IMR-90 (cell line): ENCODE data around the gene ACTRT2. TPM values are rescaled to one million over a fixed set of nuclear protein-coding genes. Genes with fewer than 3 reads are reported as not detected.

Source experiments
- ATAC-seq: fragments of 200-7000 bp; cut with Tn5 transposase; 2 replicates; pipeline ENCODE4 v1.9.1; 2020; ENCODE audit warnings: low read depth, mild to moderate bottlenecking, moderate library complexity
- BruUV-seq: library from RNA; stranded (reverse); fragments of 400-500 nt; replicated peaks from 2 replicates; lab custom pipeline; 2021; lab: Mats Ljungman, UMichigan
- CTCF ChIA-PET: fragments of 300-600 bp; formaldehyde crosslinking; extraction: SDS; loops from one replicate; lab custom pipeline; 2021; ENCODE audit warnings: antibody characterized with exemption; lab: Yijun Ruan, JAX
- POLR2A ChIA-PET: fragments of 300-600 bp; sonication (Branson Sonifier 250); formaldehyde crosslinking; loops from one replicate; lab custom pipeline; 2022; ENCODE audit warnings: antibody characterized with exemption; ENCODE audit not compliant: unreplicated experiment; lab: Charles Lee
- DNase-seq: peaks from one replicate; pipeline ENCODE4 v3.0.0; 2013
- H2AFZ ChIP-seq: replicated peaks from 2 replicates; pipeline ENCODE3; 2013; ENCODE audit warnings: low read length, mild to moderate bottlenecking; ENCODE audit not compliant: poor library complexity
- H2AK5ac ChIP-seq: 2 replicates; pipeline ENCODE4 v1.6.1; 2013; ENCODE audit warnings: low read depth, low read length, inconsistent platforms
- H2AK9ac ChIP-seq: replicated peaks from 2 replicates; pipeline ENCODE3; 2013; ENCODE audit warnings: mild to moderate bottlenecking, low read depth, low read length, moderate library complexity; ENCODE audit not compliant: poor library complexity
- H2BK120ac ChIP-seq: 2 replicates; pipeline ENCODE4 v1.6.1; 2013; ENCODE audit warnings: low read depth, low read length, inconsistent platforms
- H2BK15ac ChIP-seq: 3 replicates; pipeline ENCODE4 v1.6.1; 2013; ENCODE audit warnings: low read depth, low read length, inconsistent platforms
- H2BK20ac ChIP-seq: 2 replicates; pipeline ENCODE4 v1.6.1; 2013; ENCODE audit warnings: low read depth, mild to moderate bottlenecking, inconsistent platforms, low read length, moderate library complexity
- H2BK5ac ChIP-seq: 2 replicates; pipeline ENCODE4 v1.6.1; 2013; ENCODE audit warnings: mild to moderate bottlenecking, low read depth, low read length, inconsistent platforms; ENCODE audit not compliant: poor library complexity, severe bottlenecking
- H3K14ac ChIP-seq: replicated peaks from 2 replicates; pipeline ENCODE4 v1.6.1; 2013; ENCODE audit warnings: low read depth, low read length, inconsistent platforms
- H3K18ac ChIP-seq: 2 replicates; pipeline ENCODE4 v1.6.1; 2013; ENCODE audit warnings: low read depth, low read length, control low read depth
- H3K23ac ChIP-seq: 2 replicates; pipeline ENCODE4 v1.6.1; 2013; ENCODE audit warnings: low read depth, low read length, inconsistent platforms
- H3K27ac ChIP-seq: 2 replicates; pipeline ENCODE4 v1.5.1; 2013; ENCODE audit warnings: mild to moderate bottlenecking, control low read depth, low read length; ENCODE audit not compliant: insufficient read depth
- H3K27me3 ChIP-seq: 2 replicates; pipeline ENCODE4 v1.6.1; 2013; ENCODE audit warnings: low read length; ENCODE audit not compliant: control insufficient read depth, insufficient read depth
- H3K36me3 ChIP-seq: 2 replicates; pipeline ENCODE4 v1.6.1; 2013; ENCODE audit warnings: low read length, mixed read lengths; ENCODE audit not compliant: control insufficient read depth, insufficient read depth
- H3K4ac ChIP-seq: 2 replicates; pipeline ENCODE4 v1.6.1; 2013; ENCODE audit warnings: low read depth, low read length, inconsistent platforms
- H3K4me1 ChIP-seq: 2 replicates; pipeline ENCODE4 v1.6.1; 2013; ENCODE audit warnings: low read length, mixed read lengths; ENCODE audit not compliant: control insufficient read depth, insufficient read depth
- H3K4me2 ChIP-seq: 2 replicates; pipeline ENCODE4 v1.6.1; 2013; ENCODE audit warnings: low read depth, mild to moderate bottlenecking, control low read depth, low read length, moderate library complexity
- H3K4me3 ChIP-seq: 2 replicates; pipeline ENCODE4 v1.5.1; 2013; ENCODE audit warnings: low read depth, mild to moderate bottlenecking, control low read depth, low read length, moderate library complexity; ENCODE audit not compliant: insufficient read depth
- H3K56ac ChIP-seq: 2 replicates; pipeline ENCODE4 v1.6.1; 2013; ENCODE audit warnings: low read length, inconsistent platforms; ENCODE audit not compliant: insufficient read depth; ENCODE audit errors: extremely low read depth
- H3K79me1 ChIP-seq, 2 experiments: 2 replicates each; pipeline ENCODE4 v1.6.1; 2013; ENCODE audit warnings: low read length in 2 of 2, inconsistent platforms in 1 of 2, low read depth in 1 of 2
- H3K9ac ChIP-seq: 2 replicates; pipeline ENCODE4 v1.6.1; 2013; ENCODE audit warnings: low read depth, low read length, control low read depth
- H3K9me1 ChIP-seq: 2 replicates; pipeline ENCODE4 v1.6.1; 2013; ENCODE audit warnings: low read length, inconsistent platforms; ENCODE audit not compliant: insufficient read depth
- H3K9me3 ChIP-seq: 2 replicates; pipeline ENCODE4 v1.6.1; 2013; ENCODE audit warnings: low read length; ENCODE audit not compliant: control insufficient read depth, insufficient read depth
- H4K20me1 ChIP-seq: 2 replicates; pipeline ENCODE4 v1.6.1; 2013; ENCODE audit warnings: low read length, inconsistent platforms; ENCODE audit not compliant: insufficient read depth
- H4K5ac ChIP-seq: 2 replicates; pipeline ENCODE4 v1.6.1; 2013; ENCODE audit warnings: mild to moderate bottlenecking, low read depth, low read length, control low read depth
- H4K8ac ChIP-seq, 2 experiments: 2 replicates each; pipeline ENCODE4 v1.6.1; 2013; ENCODE audit warnings: low read depth in 2 of 2, low read length in 2 of 2, control low read depth in 1 of 2, inconsistent platforms in 1 of 2
- H4K91ac ChIP-seq: 2 replicates; pipeline ENCODE4 v1.6.1; 2013; ENCODE audit warnings: low read depth, low read length, inconsistent platforms; ENCODE audit not compliant: insufficient read depth
- BHLHE40 ChIP-seq: fragments of 150-350 bp; IDR thresholded peaks from 2 replicates; pipeline ENCODE4 v1.6.1; 2016; ENCODE audit warnings: mild to moderate bottlenecking, low read depth, low read length
- CEBPB ChIP-seq: IDR thresholded peaks from 2 replicates; pipeline ENCODE4 v1.6.1; 2012; ENCODE audit warnings: low read depth, low read length, improper control_type of control experiment
- CHD1 ChIP-seq: IDR thresholded peaks from 2 replicates; pipeline ENCODE4 v1.6.1; 2012; ENCODE audit warnings: low read depth, low read length, improper control_type of control experiment
- FOS ChIP-seq: fragments of 150-350 bp; IDR thresholded peaks from 2 replicates; pipeline ENCODE4 v1.6.1; 2016; ENCODE audit warnings: low read depth, low read length
- MAFK ChIP-seq: IDR thresholded peaks from 2 replicates; pipeline ENCODE4 v1.6.1; 2012; ENCODE audit warnings: low read depth, low read length, improper control_type of control experiment
- MAZ ChIP-seq: IDR thresholded peaks from 2 replicates; pipeline ENCODE4 v1.6.1; 2012; ENCODE audit warnings: low read depth, mild to moderate bottlenecking, low read length, improper control_type of control experiment, moderate library complexity, borderline replicate concordance
- MXI1 ChIP-seq: IDR thresholded peaks from 2 replicates; pipeline ENCODE4 v1.6.1; 2012; ENCODE audit warnings: low read depth, mild to moderate bottlenecking, low read length, moderate library complexity, borderline replicate concordance
- NFE2L2 ChIP-seq: fragments of 150-350 bp; IDR thresholded peaks from 2 replicates; pipeline ENCODE4 v1.6.1; 2016; ENCODE audit warnings: low read depth, mild to moderate bottlenecking, low read length
- POLR2A ChIP-seq: IDR thresholded peaks from 2 replicates; pipeline ENCODE4 v1.6.1; 2012; ENCODE audit warnings: mild to moderate bottlenecking, low read depth, low read length
- RAD21 ChIP-seq: IDR thresholded peaks from 2 replicates; pipeline ENCODE4 v1.6.1; 2012; ENCODE audit warnings: low read length, improper control_type of control experiment
- RCOR1 ChIP-seq: IDR thresholded peaks from 2 replicates; pipeline ENCODE4 v1.6.1; 2012; ENCODE audit warnings: mild to moderate bottlenecking, low read length, improper control_type of control experiment; ENCODE audit not compliant: insufficient replicate concordance
- RFX5 ChIP-seq: IDR thresholded peaks from 2 replicates; pipeline ENCODE4 v1.8.0; 2012; ENCODE audit warnings: low read depth, mild to moderate bottlenecking, low read length, moderate library complexity
- SMC3 ChIP-seq: fragments of 150-350 bp; IDR thresholded peaks from 2 replicates; pipeline ENCODE4 v1.6.1; 2016; ENCODE audit warnings: low read depth, mild to moderate bottlenecking, antibody characterized with exemption, low read length, moderate library complexity
- WGBS, 2 experiments: methylation state at CpG; one replicate each; pipeline versions ENCODE4 v1.1.5 to v1.1.7; 2013; ENCODE audit warnings: missing lambda C conversion rate in 2 of 2; ENCODE audit not compliant: insufficient read length in 1 of 2; ENCODE audit errors: extremely low coverage in 2 of 2; 5-methylcytosine and 5-hydroxymethylcytosine counted together
- dilution Hi-C: fragments of 300-500 bp; cut with HindIII; formaldehyde crosslinking; loops from one replicate; pipeline ENCODE4 v1.14.3; 2018; ENCODE audit warnings: low sequenced_read_pairs; ENCODE audit not compliant: unreplicated experiment
- in situ Hi-C: fragments of 300-500 bp; cut with MboI; formaldehyde crosslinking; loops from 3 replicates; pipeline ENCODE4 v1.14.3; 2019; ENCODE audit warnings: low sequenced_read_pairs, inconsistent platforms, mixed read lengths
- intact Hi-C: fragments of 100-400 bp; cut with micrococcal nuclease; formaldehyde crosslinking; loops from 2 replicates; pipeline ENCODE4 v1.10.0; 2022
- polyA plus RNA-seq, 3 experiments: library from polyadenylated mRNA; depleted of rRNA; stranded (reverse); fragments of >200 nt; gene quantifications; 2 replicates each; pipeline ENCODE4 v1.2.3, GENCODE V29; 2012; ENCODE audit warnings: low replicate concordance in 1 of 3
- total RNA-seq: library from RNA; depleted of rRNA; stranded (reverse); fragments of >200 nt; gene quantifications from 2 replicates; pipeline ENCODE4 v1.2.3, GENCODE V29; 2012
- TF ChIP-seq, protein P1 (sequence below): fragments of 150-350 bp; IDR thresholded peaks from 2 replicates; pipeline ENCODE4 v1.6.1; 2017; ENCODE audit warnings: mild to moderate bottlenecking, antibody characterized with exemption, low read length, low read depth
- TF ChIP-seq, protein P2 (sequence below): fragments of 150-350 bp; IDR thresholded peaks from 2 replicates; pipeline ENCODE4 v1.6.1; 2016; ENCODE audit warnings: low read depth, mild to moderate bottlenecking, low read length, moderate library complexity, borderline replicate concordance
- TF ChIP-seq, protein P3 (sequence below): conservative IDR thresholded peaks from 2 replicates; pipeline ENCODE4 v1.5.1; 2012; ENCODE audit warnings: mild to moderate bottlenecking, low read depth, low read length, improper control_type of control experiment

Gene ACTRT2
- total and polyA plus RNA-seq, 2 of the 4 experiments (the other 2 are of a cell fraction): not detected

DNA sequence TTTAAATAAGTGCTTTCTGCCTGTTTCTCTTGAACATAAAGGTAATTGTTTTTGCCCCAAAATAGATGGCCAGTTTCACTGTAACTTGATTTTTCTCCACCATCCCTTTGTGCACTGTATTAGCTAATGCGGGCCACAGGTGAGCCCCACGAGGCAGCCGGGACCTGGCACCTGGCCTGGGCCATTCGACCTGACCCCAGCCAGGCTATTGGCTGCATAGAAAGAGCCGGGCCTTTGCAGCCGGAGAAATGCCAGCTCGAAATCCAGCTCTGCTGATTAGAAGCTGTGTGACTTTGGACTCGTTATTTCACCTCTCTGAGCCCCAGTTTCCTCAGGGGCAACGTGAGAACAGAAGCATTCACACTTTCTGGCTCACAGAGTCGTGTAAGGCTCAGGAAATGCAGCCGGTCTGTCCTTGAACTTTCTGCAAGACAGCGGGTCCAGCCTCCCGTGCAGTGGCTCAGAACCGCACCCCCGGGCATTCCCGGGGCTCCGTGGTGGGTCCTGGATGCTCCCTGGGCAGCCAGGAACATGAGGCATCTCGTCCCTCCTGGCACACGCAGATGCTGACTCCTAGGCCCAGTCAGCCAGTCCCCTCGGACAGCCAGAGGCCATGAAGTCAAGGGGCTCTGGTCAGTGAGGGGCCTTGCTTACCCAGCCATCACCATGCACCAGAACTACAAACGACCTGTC is 37.4 kb upstream of the ACTRT2 start:
- CTCF ChIA-PET: no interaction called here
- Histone ChIP-seq H2AK5ac (no peak overlapping the region), H3K4ac (no peak overlapping the region), H4K20me1 (no peaks in the 10 kb centered on the region), H4K91ac (no peak overlapping the region), H2BK15ac (no peak overlapping the region), H3K56ac (no peak overlapping the region), H3K36me3 (no peaks in the 10 kb centered on the region), H3K27ac (no peak overlapping the region), H2AFZ (no peak overlapping the region), H2BK5ac (no peak overlapping the region), H3K9me3 (peaks cover 41% of the 10 kb centered on the region), H3K4me3 (no peak overlapping the region), H3K23ac (no peak overlapping the region), H2BK120ac (no peak overlapping the region), H2BK20ac (no peak overlapping the region), H3K4me2 (no peak overlapping the region), H3K27me3 (no peaks in the 10 kb centered on the region), H3K4me1 (no peaks in the 10 kb centered on the region), H3K14ac (no peak overlapping the region), H3K79me1 (no peaks in the 10 kb centered on the region), H2AK9ac (no peak overlapping the region), H3K9me1 (no peaks in the 10 kb centered on the region), H4K8ac (no peak overlapping the region), H4K5ac (no peak overlapping the region), H3K18ac (no peak overlapping the region), H3K9ac (no peak overlapping the region)
- intact Hi-C loops: no loop called here
- in situ Hi-C loops: no loop called here
- no peak for DNase-seq
- BruUV-seq: no TSS peak
- no peak for ATAC-seq
- no peak for TF ChIP-seq CEBPB
- no peak for TF ChIP-seq SMC3
- TF ChIP-seq, protein P1, sequence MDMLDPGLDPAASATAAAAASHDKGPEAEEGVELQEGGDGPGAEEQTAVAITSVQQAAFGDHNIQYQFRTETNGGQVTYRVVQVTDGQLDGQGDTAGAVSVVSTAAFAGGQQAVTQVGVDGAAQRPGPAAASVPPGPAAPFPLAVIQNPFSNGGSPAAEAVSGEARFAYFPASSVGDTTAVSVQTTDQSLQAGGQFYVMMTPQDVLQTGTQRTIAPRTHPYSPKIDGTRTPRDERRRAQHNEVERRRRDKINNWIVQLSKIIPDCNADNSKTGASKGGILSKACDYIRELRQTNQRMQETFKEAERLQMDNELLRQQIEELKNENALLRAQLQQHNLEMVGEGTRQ: no peak
- TF ChIP-seq RCOR1: no peak
- no peak for TF ChIP-seq NFE2L2
- TF ChIP-seq, protein P2, sequence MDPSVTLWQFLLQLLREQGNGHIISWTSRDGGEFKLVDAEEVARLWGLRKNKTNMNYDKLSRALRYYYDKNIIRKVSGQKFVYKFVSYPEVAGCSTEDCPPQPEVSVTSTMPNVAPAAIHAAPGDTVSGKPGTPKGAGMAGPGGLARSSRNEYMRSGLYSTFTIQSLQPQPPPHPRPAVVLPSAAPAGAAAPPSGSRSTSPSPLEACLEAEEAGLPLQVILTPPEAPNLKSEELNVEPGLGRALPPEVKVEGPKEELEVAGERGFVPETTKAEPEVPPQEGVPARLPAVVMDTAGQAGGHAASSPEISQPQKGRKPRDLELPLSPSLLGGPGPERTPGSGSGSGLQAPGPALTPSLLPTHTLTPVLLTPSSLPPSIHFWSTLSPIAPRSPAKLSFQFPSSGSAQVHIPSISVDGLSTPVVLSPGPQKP: no peak
- no peak for TF ChIP-seq RAD21
- TF ChIP-seq POLR2A: no peak
- TF ChIP-seq MAFK: no peak
- TF ChIP-seq RFX5: no peak
- no peak for TF ChIP-seq FOS
- TF ChIP-seq BHLHE40: no peak
- no peak for TF ChIP-seq MAZ
- TF ChIP-seq CHD1: no peak
- TF ChIP-seq, protein P3, sequence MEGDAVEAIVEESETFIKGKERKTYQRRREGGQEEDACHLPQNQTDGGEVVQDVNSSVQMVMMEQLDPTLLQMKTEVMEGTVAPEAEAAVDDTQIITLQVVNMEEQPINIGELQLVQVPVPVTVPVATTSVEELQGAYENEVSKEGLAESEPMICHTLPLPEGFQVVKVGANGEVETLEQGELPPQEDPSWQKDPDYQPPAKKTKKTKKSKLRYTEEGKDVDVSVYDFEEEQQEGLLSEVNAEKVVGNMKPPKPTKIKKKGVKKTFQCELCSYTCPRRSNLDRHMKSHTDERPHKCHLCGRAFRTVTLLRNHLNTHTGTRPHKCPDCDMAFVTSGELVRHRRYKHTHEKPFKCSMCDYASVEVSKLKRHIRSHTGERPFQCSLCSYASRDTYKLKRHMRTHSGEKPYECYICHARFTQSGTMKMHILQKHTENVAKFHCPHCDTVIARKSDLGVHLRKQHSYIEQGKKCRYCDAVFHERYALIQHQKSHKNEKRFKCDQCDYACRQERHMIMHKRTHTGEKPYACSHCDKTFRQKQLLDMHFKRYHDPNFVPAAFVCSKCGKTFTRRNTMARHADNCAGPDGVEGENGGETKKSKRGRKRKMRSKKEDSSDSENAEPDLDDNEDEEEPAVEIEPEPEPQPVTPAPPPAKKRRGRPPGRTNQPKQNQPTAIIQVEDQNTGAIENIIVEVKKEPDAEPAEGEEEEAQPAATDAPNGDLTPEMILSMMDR: no peak
- no peak for TF ChIP-seq MXI1
- dilution Hi-C loops: no loop called here
- 50% methylated on average over 16 of the region's 21 CpGs; no CpG with 5 or more reads in 1 of the 2 experiments for WGBS, 2 experiments
- POLR2A ChIA-PET: no interaction called here
